ENCODE measurements around the gene IL17RC. TPM values are rescaled to one million over a fixed set of nuclear protein-coding genes. Genes with fewer than 3 reads are reported as not detected.

Gene IL17RC
- total and polyA plus RNA-seq, 2 of the 8 experiments (the other 6 are each of a cell fraction or from before 2014, with no cell fraction given) = 11.8 to 13.0 TPM

GRCh38 chr3:9935966-9936510 is 19.1 kb downstream of the IL17RC start:
- Histone ChIP-seq H3K79me2 (ENCODE audit: control insufficient read depth in 1 of 2, insufficient read depth in 2 of 2, low read length in 2 of 2) (no peaks in the 10 kb centered on the region), H4K5ac (ENCODE audit: insufficient read length, low read depth, low read length) (no peak overlapping the region), H2BK12ac (ENCODE audit: low read depth, low read length) (no peak overlapping the region), H2BK5ac (ENCODE audit: low read depth, low read length) (no peak overlapping the region), H3K79me1 (ENCODE audit: low read depth, low read length) (no peaks in the 10 kb centered on the region), H3K27me3 (replicated peaks in 1 of 4; ENCODE audit: control insufficient read depth in 3 of 4, extremely low read depth in 1 of 4, insufficient read depth in 3 of 4, low read length in 3 of 4) (peaks cover 0 to 3% (median 0%) of the 10 kb centered on the region in 4 experiments; a peak in 1 of 7 replicates), H2BK15ac (ENCODE audit: low read length) (no peak overlapping the region), H3K4me2 (ENCODE audit: insufficient read depth in 1 of 2, low read depth in 2 of 2, low read length in 2 of 2) (no peak overlapping the region), H3K4ac (replicated peaks; ENCODE audit: insufficient read length, low read depth, low read length) (no peak overlapping the region), H3K14ac (ENCODE audit: insufficient read length) (no peak overlapping the region), H3K9me3 (ENCODE audit: insufficient read depth in 2 of 2, low read depth in 1 of 2, low read length in 1 of 2) (peaks cover 0 to 4% of the 10 kb centered on the region in 2 experiments; a peak in 1 of 4 replicates), H2BK20ac (ENCODE audit: low read length) (no peak overlapping the region), H4K8ac (ENCODE audit: extremely low read depth, insufficient read depth, low read length) (no peak overlapping the region), H3K36me3 (ENCODE audit: control insufficient read depth in 2 of 4, insufficient read depth in 4 of 4, low read length in 3 of 4) (no peaks in the 10 kb centered on the region), H3K9ac (replicated peaks in 1 of 4; ENCODE audit: extremely low read depth in 1 of 4, low read depth in 3 of 4, low read length in 3 of 4) (no peak overlapping the region), H3K4me1 (replicated peaks in 1 of 4; ENCODE audit: control insufficient read depth in 3 of 4, insufficient read depth in 4 of 4, low read length in 3 of 4) (peaks cover 0 to 10% (median 5%) of the 10 kb centered on the region in 4 experiments; a peak in 6 of 7 replicates), H2AK5ac (ENCODE audit: low read depth, low read length) (no peak overlapping the region), H3K4me3 (ENCODE audit: extremely low read depth in 1 of 4, insufficient read depth in 2 of 4, low read depth in 3 of 4, low read length in 4 of 4) (no peak overlapping the region), H3K18ac (ENCODE audit: extremely low read depth, low read length) (no peak overlapping the region), H3K23me2 (ENCODE audit: low read depth, low read length) (peaks cover 13% of the 10 kb centered on the region; the same call in 1 of the 2 replicates), H4K91ac (replicated peaks; ENCODE audit: insufficient read length, low read length) (no peak overlapping the region), H2AFZ (ENCODE audit: low read length) (no peak overlapping the region), H3K23ac (ENCODE audit: insufficient read length) (no peak overlapping the region), H2BK120ac (replicated peaks; ENCODE audit: low read depth, low read length) (no peak overlapping the region), H4K20me1 (replicated peaks in 1 of 2; ENCODE audit: control insufficient read depth in 1 of 2, insufficient read depth in 2 of 2, low read length in 2 of 2) (no peaks in the 10 kb centered on the region), H3K27ac (ENCODE audit: low read depth, low read length) (no peak overlapping the region), H3K56ac (replicated peaks; ENCODE audit: insufficient read length, low read depth, low read length) (no peak overlapping the region)
- ChIA-PET CTCF (ENCODE audit: partially characterized antibody) (interaction anchor here (1.3 to 7.5 kb wide), 4 partner anchors 12 to 129 kb away, joined by 3 to 86 read pairs (median 22); partner anchors contain the start of gene PRRT3), POLR2A (ENCODE audit: partially characterized antibody) (interaction anchor here (1.6 to 5.9 kb wide), 3 partner anchors 11 to 92 kb away, joined by 4 to 43 read pairs (median 10); partner anchors contain the start of gene RPUSD3)
- FAIRE-seq (no peak), DNase-seq (ENCODE audit: low read depth in 1 of 2, low spot score in 2 of 2) (no peak)
- WGBS, 2 experiments (ENCODE audit: extremely low coverage in 1 of 2, insufficient coverage in 1 of 2, insufficient read length in 1 of 2, insufficient replicate concordance in 2 of 2, low coverage in 1 of 2, low lambda C conversion rate in 2 of 2, missing lambda C conversion rate in 1 of 2) = 97% methylated on average over 5 of the region's 5 CpGs; no CpG with 5 or more reads in 1 of the 2 experiments
- TF ChIP-seq KDM5A (IDR thresholded peaks at IDR 0.05; ENCODE audit: low read length) = no peak
- no peak for TF ChIP-seq HDAC2 (IDR thresholded peaks at IDR 0.05; ENCODE audit: borderline replicate concordance in 1 of 2, low read depth in 2 of 2, low read length in 2 of 2)
- no peak for TF ChIP-seq BCL11A (IDR thresholded peaks at IDR 0.05; ENCODE audit: low read depth in 2 of 2, low read length in 2 of 2)
- no peak for TF ChIP-seq EGR1 (IDR thresholded peaks at IDR 0.05; ENCODE audit: borderline replicate concordance, low read depth, low read length)
